CD4-positive, alpha-beta T cell treated with Interleukin-6 for 4 hours (primary cell): ENCODE measurements around the gene ALK.

Experiments used
- DNase-seq: peaks from one replicate; pipeline ENCODE4 v3.0.0-alpha.2; 2020; ENCODE audit warnings: mixed read lengths

ALK gene

DNA sequence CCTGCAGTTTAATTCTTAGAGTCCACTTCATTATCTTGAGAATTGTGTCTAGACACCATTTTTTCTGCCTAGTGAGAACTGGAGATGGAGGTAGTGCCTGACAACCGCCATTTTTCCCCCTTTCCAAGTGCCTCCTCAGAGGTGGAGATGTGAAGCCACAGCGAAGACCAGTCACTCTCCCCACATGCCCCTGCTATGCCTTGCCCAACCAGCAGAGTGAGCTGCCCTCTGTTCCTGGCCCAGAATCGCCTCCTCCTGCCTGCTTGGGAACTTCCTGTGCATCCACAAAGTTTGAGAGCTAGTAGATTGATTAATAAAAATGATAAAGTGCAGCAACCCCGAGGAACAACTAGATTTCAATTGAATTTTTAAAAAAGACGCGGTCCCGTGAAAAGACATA lies 682.9 kb downstream of the ALK start:
- no peak for DNase-seq

- DNase-seq, result no peak
These were observed 685.3 kb downstream of the ALK start for GRCh38 chr2:29236074-29236473.

DNA sequence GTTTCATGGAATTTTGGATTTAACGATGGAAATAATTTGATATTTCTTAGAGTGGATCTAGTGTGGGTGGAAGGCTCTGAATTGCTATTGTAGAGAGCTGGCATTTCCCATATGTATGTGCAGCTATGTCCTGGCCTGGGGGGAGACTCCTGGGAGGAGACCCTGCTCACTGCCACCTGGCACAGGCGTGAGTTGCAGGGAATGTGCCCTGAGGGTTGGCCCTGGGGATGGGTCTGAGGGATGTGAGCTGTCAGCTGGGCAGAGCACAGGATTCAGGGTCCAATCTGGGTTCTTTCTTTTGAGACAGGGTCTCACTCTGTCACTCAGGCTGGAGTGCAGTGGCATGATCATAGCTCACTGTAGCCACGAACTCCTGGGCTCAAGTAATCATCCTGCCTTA lies 686.0 kb downstream of the ALK start:
- DNase-seq, result no peak

- DNase-seq, result no peak
These were observed 688.0 kb downstream of the ALK start for GRCh38 chr2:29233428-29233827.

DNA sequence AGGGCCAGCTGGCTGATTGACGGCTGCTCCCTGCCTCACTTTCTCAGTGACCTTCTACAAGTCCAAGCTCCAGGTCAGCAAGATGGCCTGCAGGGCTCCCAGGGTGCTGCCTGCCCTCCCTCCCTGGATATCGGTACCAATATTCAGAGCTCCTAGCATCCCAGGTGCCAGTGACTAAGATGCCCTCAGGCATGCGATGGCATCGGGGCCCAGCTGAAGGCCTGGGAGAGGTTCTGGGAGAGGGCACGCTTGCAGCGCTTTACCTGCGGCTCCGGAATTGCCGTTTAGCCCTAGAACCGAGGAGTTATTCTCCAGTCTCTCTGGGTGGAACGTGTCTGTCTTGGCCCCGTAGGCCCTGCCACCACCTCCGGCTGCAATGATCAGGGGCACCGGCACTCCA lies 689.3 kb downstream of the ALK start:
- no peak for DNase-seq

DNA sequence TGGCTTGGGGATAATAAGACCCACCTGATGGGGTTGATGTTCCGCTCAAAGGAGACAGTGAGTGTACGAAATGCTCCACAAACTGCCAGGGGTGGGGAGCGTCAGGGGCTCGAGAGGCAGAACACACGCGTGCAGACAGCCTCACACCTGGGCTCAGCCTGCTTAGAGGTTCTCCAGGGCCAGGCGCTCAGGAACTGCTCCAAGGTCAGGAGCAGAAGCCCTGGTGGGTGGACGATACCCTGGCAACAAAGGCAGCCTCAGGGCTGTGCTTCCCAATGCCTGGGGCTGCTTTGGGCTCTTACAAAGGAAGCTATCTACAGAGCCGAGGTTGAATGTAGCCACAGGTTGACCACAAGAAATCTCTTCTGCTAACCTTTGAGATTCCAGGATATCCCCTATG lies 691.7 kb downstream of the ALK start:
- DNase-seq, result no peak

DNA sequence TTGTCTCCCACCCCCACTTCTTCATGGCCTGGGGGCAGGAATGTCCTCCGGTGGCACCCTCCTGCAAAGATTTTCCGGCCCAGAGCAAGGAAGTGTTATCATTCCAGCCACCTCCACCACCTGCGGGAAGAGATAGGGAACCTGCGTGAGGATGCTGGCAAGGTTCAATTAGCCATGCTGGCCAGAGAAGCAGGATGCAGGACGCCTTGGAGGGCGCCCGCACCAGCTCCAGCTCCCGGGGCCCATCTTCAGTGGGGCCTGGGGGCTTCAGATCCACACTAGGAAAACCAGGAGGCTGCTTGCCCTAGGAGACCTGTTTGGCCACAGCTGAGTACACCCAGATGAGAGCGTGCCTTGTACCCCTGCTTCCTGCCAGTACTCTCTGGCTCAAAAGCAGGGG lies 692.4 kb downstream of the ALK start:
- no peak for DNase-seq

GRCh38 chr2:29227935-29228675 lies 693.3 kb downstream of the ALK start:
- DNase-seq, result no peak

GRCh38 chr2:29226808-29227207 lies 694.6 kb downstream of the ALK start:
- DNase-seq, result no peak

DNA sequence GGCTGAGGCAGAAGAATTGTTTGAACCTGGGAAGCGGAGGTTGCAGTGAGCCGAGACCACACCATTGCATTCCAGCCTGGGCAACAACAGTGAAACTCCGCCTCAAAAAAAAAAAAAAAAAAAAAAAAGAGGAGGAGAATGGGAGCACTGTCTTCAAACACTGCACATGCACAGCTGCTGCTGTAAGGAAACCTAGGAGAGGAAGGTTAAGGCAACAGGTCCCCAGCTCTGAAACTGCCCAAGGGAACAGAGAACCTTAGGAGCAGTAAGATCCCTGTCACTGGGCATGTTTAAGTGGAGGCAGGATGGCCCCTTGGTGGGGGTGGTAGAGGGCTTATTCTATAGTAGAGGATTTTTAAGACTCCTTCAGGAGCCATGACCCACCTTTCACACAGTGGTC lies 695.0 kb downstream of the ALK start:
- DNase-seq, result no peak

- no peak for DNase-seq
These were observed 695.6 kb downstream of the ALK start for GRCh38 chr2:29225814-29226213.

DNA sequence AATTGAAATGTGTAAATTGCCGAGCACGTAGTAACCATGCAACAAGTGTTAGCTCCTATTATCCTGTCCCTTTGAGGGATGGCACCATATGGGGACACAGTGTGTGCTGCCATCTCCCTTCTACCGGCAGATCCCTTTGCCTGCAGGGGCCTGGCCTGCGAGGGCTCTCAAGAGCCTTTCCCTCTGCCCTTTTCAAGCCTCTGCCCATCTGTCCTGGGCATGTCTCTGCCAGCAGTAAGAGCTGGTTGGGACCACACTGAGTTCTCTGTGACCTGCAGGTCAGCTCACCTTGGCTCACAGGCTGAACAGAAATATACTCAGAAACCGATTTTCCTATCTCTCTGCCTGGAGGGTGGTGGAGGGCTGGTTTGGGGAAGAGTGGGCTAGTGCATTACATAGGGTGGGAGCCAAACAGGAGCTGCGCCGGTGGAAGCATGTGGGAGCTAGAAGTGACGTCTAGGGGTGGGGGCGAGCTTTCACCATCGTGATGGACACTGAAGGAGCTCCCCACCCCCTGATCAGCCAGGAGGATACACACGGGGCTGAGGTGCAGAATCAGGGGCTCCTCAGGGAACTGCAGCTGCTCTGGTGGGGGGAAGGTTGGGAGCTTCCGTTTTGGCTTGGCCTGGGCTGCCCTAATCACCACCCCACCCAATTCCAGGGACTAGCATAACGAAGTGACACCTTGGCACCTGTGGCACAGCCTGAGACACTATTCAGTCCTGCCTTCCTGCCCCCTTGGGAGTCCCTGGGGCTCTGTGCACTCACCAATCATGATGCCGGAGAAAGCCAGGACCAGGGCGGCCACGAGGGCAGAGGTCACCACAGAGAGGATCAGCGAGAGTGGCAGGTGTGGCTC lies 696.5 kb downstream of the ALK start:
- DNase-seq, result no peak

DNA sequence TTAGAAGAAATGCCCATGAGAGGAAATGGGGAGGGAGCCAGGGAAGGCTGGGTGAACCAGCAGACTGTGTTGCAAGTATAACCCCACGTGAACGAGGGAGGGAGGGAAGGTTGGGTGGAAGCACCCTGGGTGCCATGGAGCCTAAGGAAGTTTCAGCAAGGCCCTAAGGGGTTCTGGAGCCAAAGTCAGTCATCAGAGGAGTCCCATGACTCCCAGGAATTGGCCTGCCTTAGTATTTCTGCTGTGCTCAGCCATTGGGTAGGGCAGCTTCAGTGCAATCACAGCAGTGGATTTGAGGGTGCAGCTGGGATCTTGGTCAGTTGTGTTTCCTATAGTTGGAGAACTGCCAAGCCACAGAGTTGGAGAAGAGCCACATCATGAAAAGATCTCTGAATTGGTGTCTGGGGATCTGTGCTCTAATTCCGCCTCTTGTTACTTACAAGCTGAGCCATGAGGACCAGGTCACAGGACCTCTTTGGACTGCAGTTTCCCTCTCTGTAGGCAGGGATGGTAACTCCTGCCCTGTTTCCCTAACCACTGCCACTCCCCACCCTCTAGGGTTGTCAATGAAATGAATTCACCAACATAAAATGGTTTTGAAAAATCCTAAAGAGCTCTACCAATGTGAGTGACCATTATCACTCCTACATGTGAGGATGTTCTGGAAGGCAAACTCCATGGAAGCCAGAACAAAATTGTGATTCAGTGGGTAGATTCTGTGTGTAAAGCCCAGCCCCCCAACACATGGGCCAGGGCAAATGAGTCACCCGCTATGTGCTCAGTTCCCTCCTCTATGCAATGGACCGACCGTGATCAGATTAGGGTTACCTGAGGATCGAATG lies 697.3 kb downstream of the ALK start:
- DNase-seq, result no peak

GRCh38 chr2:29223257-29223656 lies 698.1 kb downstream of the ALK start:
- DNase-seq, result no peak

GRCh38 chr2:29222381-29223179 lies 698.8 kb downstream of the ALK start:
- DNase-seq, result no peak

DNA sequence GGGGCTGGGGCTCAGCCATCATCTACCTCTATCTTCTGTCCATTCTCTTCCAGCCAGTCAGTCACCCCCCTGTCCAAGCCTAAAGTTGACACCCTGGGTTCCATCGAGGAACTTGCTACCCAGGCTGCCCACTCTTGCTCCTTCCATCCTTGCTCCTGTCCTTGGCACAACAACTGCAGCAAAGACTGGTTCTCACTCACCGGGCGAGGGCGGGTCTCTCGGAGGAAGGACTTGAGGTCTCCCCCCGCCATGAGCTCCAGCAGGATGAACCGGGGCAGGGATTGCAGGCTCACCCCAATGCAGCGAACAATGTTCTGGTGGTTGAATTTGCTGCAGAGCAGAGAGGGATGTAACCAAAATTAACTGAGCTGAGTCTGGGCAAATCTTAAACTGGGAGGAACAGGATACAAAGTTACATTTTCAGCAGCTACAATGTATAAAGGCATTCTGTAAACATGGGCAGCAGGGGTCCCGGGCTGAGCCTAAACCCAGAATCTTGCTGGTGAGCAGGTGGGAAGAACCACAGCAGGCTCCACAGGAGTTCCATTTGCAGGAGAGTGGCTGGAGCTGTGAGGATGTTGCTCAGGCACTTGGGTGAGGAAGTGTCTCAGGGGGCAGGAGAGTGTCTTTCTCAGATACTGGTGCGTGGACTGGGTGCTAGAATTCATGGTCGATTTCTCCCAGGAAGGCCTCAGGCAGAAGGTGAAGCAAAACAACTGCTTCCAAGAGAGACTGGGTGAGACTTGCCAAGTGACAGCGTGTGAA lies 700.7 kb downstream of the ALK start:
- DNase-seq, result no peak

- DNase-seq, result no peak
These were observed 702.0 kb downstream of the ALK start for GRCh38 chr2:29219374-29219773.

GRCh38 chr2:29218550-29219125 lies 702.7 kb downstream of the ALK start:
- no peak for DNase-seq

- DNase-seq, result no peak
These were observed 703.3 kb downstream of the ALK start for GRCh38 chr2:29218071-29218470.

GRCh38 chr2:29216609-29216909 lies 704.8 kb downstream of the ALK start:
- no peak for DNase-seq

DNA sequence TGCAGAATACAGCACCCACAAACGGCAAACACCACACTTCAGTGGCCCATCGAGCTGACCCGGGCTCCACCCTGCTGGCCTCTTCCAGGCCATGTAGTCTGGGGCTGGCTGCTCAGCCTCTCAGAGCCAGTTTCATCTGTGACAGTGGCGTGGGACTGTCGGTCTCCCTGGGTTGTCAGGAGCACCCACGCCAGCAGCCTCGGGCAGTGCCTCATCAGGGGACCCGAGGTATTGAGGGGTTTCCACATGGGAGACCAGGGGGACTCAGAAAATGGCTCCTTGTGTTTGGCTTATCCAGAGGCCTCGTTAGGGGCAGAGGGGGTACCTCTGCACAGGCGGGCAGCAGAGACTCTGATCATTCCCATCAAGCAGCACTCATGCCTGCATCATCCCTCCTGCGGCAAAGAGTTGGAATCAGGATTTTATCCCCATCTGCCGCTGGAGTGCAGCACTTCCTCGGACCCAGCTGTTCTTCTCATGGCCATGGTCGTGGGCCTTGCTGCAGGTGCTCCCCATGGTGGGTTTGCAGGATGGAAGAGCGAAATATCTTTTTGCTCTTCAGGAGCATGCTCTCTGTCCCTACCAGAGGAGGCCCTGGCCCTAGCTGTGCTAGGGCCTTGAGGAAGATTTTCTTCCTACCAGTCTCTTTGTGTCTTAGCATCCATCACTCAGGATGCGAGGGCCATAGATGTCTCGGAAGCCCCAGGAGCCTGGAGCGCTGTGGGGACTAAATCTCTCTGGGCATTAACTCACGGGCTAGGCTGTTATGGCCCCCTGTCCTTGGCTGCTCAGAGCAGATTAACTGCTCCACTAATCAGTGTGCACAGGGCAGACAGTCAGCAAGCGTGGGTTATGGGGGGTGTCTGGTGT lies 705.4 kb downstream of the ALK start:
- DNase-seq, result no peak
